SH-SY5Y (cell line): ENCODE measurements around the gene RSPO1.

ENCODE experiments used
- GATA2 ChIP-seq: IDR thresholded peaks from 2 replicates; pipeline ENCODE4 v1.6.1; 2011; ENCODE audit warnings: mild to moderate bottlenecking, low read depth, low read length
- GATA3 ChIP-seq: IDR thresholded peaks from 2 replicates; pipeline ENCODE4 v1.6.1; 2011; ENCODE audit warnings: low read depth, mild to moderate bottlenecking, low read length, moderate library complexity

The RSPO1 gene

DNA sequence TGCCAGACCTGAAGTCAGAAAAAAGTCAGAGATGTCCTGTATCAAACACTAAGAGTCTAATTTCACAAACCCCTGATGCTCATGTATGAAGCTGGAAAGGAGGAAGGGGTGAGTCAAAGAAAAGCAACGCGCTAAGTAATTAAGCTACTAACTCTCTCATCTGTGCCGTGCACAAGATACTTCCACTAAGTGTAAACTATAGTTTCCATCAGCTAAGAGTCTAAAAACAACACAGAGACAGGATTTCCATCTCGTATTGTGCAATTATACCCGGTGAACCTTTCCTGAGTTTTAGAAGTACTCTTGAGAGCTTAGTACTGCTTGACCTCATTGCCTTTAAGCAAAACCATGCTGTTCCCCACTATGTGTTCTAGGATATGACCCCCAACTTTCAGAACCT, 59.0 kb downstream of the RSPO1 start:
- TF ChIP-seq GATA2 (no peak), GATA3 (no peak)

DNA sequence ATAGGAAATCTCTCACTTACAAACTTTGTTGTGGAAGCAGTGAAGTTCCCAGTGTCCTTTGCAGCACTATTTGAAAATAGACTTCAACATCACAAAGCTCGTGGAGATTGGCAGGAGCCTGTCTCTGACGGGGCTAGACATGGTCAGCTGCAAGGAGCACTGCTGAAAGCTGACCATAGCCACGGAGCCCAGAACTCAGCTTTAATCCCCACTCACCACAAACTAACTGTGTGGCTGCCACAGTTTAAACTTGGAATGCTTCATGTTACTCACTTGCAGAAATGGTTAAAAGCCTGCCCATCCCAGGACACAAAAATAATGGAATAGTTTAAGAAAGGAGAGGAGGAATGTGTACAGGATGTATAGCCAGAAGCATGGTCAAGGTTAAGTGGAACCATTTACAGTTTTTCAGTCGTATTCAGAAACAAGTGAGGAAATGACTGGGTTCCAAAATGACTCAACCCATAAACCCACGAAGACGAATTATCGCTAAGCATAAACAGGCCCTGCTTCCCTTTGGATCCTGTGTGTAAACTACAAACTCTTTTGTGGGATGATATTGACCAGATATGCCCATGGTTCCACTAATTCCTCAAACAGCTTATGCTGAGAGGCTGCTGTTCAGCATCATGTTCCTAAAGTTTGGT, 59.7 kb downstream of the RSPO1 start:
- TF ChIP-seq GATA2 (no peak), GATA3 (no peak)

DNA sequence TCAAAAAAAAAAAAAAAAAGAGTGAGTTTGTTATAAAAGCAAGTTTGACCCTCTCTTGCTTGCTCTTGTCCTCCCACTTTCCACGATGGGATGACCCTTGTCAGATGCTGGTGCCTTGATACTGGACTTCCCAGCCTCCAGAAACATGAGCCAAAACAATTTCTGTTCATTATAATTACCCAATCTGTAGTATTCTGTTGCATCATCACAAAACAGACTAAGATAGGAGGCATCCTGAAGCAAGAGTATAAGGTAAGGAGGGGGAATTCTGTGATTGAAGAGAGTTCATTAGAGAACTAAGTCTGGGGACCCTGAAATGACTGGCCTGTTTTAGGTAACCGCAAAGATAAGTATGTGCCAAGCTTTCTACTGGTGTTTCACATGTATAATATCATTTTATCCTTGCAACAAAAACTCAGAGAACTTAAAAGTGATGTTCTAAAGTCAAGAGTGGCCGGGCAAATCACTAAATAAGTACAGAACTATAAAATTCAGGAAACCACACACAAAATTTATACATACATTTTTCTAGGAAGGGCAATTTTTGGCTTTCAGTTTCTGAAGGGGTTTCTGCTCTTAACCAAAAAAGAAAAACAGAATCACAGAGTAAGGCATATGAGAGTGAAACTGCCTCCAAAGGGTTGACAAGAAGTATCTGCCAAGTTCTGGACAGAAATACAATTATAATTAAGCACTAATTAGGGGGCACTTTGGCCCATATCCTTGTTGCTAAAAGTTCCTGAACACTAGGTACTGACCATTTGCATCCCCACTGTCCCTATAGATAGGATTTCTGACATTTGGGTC, 64.0 kb downstream of the RSPO1 start:
- TF ChIP-seq GATA3 (no peak), GATA2 (no peak)

- no peak for TF ChIP-seq GATA2
Measured at GRCh38 chr1:37567023-37567422, 67.7 kb downstream of the RSPO1 start.

GRCh38 chr1:37564892-37565291, 69.8 kb downstream of the RSPO1 start:
- TF ChIP-seq GATA2 (no peak), GATA3 (no peak)

DNA sequence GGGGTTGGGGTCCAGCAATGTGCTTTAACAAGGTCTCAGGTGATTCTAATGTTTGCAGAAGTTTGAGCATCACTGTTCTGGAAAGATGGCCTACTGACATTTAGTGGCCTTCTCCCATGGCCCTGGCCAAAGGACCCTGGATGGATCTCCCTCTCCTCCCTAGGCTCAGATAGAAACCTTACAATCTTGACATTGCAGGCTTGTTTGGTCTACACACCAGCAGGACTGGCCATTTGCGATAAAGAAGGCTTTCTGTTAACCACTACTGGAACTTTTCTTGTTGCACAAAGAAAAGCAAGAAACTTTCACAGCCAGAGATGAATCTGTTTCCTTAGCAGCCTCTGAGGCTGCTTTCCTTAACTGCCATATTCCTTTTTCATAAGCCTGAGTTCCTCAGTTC, 71.7 kb downstream of the RSPO1 start:
- TF ChIP-seq GATA2 (no peak), GATA3 (no peak)
